Measurements from ENCODE around the gene STOML1.

- TF ChIP-seq EZH2 (IDR thresholded peaks at IDR 0.05) (no peak), FOXP2 (optimal IDR thresholded peaks at IDR 0.05; ENCODE audit: control extremely low read depth, extremely low read length, insufficient read depth) (no peak)
Observed at GRCh38 chr15:73952171-73952912, 39.8 kb downstream of the STOML1 start.

Measured in SK-N-MC (cell line).